GM12872 (cell line): ENCODE measurements around the gene SLC6A9.

Experiments
- TF ChIP-seq, protein P1 (sequence below): IDR thresholded peaks from 3 replicates; pipeline ENCODE4 v1.5.1; 2011; ENCODE audit warnings: low read depth, mild to moderate bottlenecking, low read length, moderate library complexity; ENCODE audit not compliant: insufficient read depth

The SLC6A9 gene

DNA sequence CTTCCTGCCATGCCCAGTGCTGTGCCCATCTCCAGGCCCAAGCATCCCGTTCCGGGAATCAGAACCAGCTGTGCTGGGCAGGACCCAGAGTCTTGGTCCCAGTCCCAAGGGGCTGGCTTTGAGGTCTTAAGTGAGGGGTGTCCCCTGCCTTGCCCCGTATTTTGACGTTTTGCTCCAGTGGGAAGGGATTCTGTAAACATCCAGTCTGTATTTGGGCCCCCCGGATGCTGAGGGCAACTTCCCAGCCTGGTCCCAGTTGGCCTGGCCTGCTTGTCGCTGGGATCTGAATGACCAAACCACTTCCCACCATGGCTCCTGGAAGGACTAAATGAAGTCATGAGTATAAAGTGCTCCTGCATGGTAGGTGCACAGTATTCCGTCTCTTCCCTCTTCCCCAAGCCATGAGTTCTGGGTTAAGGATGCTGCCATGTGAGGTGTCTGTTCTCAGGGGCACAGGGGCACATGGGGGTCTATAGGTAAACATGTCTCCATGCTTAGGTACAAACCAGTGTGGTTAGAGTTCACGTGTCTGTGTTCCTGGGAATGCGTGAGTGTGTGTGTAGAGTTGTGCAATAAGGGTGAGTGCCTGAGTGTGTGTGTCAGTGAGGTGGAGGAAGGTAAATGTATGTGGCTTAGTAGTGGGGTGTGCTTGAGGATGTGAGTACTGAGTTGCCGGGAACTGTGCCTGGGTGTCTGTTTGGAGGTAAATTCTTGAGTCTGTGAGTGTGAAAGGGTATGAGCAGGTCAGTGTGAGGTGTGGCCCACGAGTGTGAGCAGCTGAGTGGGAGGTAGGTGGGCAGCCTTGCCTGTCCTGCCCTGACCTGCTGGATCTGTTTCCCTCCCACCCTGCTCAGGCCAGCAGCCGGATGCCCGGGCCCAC, 50.8 kb downstream of the SLC6A9 start:
- TF ChIP-seq, protein P1, sequence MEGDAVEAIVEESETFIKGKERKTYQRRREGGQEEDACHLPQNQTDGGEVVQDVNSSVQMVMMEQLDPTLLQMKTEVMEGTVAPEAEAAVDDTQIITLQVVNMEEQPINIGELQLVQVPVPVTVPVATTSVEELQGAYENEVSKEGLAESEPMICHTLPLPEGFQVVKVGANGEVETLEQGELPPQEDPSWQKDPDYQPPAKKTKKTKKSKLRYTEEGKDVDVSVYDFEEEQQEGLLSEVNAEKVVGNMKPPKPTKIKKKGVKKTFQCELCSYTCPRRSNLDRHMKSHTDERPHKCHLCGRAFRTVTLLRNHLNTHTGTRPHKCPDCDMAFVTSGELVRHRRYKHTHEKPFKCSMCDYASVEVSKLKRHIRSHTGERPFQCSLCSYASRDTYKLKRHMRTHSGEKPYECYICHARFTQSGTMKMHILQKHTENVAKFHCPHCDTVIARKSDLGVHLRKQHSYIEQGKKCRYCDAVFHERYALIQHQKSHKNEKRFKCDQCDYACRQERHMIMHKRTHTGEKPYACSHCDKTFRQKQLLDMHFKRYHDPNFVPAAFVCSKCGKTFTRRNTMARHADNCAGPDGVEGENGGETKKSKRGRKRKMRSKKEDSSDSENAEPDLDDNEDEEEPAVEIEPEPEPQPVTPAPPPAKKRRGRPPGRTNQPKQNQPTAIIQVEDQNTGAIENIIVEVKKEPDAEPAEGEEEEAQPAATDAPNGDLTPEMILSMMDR = no peak

DNA sequence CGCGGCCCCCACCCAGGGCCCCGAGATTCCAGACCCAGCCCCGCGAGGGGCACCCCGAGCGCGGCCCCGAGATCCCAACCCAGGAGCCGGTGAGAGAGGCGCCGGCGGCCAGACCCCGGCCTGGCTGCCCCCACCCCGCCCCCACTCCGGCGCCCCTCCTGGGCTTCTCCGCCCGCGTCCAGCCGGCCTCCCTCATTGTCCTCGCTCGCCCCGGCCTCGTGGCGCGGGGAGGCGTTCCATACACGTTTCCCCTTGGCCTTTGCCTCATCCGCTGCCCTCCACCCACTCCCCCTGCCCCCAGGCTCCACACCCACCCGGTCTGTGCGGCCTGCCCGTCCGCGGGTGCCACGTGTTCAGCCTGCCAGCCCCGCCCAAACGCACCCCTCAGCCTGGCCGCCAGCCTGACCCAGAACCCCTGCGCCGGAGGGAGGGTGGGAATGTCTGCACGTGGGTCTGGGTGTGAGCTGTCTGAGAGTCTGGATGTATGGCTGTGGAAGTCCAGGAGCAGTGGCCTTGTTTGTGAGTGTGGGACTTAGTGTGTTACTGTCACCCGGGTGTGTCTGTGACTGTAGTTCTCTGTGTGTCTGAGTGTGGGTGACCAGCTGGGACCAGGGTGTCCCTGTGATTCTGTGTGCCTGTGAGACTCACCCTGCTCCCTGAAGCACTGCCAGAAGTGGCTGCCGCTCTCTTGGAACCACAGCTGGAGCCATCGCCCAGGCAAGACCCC, 51.6 kb downstream of the SLC6A9 start:
- TF ChIP-seq, protein P1 = no peak

DNA sequence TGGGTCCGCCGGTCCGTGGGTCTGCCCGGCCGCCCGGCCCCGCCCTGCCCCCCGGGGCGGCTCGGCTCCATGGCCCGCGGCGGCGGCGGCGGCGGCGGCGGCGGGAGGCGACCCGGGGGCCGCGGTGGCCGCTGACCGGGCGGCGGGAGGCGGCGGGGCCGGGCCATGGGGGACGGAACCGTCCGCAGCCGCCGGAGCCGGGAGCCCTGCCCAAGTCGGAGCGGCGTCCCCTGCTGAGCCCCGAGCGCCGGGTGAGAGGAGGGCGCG, 52.1 kb downstream of the SLC6A9 start:
- TF ChIP-seq, protein P1 = no peak

DNA sequence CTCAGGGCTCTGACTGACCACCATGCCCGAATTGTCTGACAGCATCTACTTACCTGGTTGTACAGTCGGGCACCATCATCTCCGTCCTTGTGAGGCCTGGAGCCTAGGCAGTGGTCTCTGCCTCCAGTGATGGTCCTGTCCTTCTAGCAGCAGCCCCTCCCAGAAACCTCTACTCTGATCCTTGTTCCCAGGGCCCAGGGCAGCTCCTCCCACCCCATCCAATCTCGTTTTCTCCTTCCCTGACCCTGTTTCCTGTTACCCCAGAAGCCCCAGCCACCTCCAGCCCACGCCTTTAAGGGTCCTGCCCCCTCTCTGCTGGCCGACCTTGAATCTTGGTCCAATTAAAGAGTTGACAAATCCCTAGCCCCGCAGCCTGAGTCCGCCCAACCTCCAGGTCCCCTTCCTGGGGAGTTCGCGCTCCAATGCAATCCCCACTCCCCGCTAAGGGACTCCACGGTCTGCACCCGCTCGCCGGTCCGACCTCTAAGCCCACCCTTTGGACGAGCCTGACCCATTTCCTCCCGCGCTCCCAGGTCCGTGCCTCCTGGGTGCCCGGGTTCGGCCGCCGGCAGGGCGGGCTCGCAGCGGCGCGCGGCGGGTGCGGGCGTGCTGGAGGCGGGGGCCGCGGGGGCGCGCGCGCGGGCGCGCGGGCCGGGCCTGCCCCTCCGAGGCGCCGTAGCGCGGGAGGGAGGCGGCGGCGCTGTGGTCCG, 52.6 kb downstream of the SLC6A9 start, which contains the start of gene B4GALT2:
Gene B4GALT2, plus strand, starts transcription at position 660 of the 710 bp plus-strand sequence. CDS start 1,951 bp downstream, outside the sequence.
- TF ChIP-seq, protein P1 = no peak

DNA sequence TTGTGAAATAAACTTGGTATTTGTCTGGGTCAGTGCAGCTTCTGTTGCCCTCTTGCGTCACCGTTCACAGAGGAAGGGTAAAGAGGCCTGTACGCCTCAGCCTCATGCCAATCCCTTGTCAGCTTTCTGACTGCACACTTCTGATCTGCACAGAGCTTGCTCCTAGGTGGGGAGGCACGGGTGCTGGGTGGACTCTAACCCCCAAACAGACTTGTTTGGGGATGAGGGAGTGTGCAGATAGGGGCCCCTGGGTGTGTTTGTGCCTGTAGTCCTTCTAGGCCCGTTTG, 53.1 kb downstream of the SLC6A9 start:
- TF ChIP-seq, protein P1 = no peak

DNA sequence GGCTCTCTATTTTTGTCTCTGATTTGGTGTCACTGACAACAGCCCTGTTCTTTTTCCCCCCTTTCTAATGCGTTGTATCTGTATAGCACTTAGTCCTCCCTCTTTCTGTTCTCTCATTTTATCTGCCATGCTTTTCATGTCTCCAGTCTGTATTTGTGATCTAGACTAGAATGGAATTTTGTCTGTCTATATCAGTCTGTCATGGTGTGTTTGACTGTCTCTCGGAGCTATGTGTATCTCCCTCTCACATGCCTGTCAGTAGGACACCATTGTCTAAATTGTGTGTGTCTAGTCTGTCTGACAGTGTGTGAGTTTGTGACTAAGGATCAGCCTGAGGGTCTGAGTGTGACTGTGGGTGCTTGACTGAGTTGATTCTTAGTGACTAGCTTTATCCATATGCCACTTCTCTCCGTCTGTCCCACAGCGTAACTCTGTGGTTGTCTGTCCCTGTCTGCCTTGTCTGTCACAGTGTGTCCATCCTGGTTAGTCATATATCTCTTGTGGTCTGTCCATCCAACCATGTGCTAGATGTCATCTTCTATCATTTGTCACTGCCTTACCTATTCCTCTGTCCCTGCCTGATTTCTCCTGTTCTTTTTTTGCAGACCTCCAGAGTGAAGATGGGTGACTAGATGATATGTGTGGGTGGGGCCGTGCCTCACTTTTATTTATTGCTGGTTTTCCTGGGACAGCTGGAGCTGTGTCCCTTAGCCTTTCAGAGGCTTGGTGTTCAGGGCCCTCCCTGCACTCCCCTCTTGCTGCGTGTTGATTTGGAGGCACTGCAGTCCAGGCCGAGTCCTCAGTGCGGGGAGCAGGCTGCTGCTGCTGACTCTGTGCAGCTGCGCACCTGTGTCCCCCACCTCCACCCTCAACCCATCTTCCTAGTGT, 53.6 kb downstream of the SLC6A9 start:
- TF ChIP-seq, protein P1 = no peak
